HG03064 (cell line): Measurements from ENCODE around the gene OR4B1.
"Not testable (repeated sequence)": the region's sequence is repeated elsewhere in the genome, so short reads cannot be mapped to it uniquely, and the experiment has no call there.

Source experiments
- ATAC-seq: cut with Tn5 transposase; IDR thresholded peaks from one replicate; pipeline ENCODE4 v1.9.1; 2021; ENCODE audit warnings: low read depth; ENCODE audit not compliant: unreplicated experiment

OR4B1 gene

GRCh38 chr11:48216510-48216909 is at the start of gene OR4B1:
Gene OR4B1 (plus strand): TSS chr11:48216810. CDS start chr11:48216810, 0 bp downstream.
- no peak for ATAC-seq

GRCh38 chr11:48167380-48167779 is 49.2 kb upstream of the OR4B1 start:
- no peak for ATAC-seq

- no peak for ATAC-seq
Observed at GRCh38 chr11:48168815-48169214, 47.8 kb upstream of the OR4B1 start.

- ATAC-seq, result no peak
Observed at GRCh38 chr11:48169259-48169658, 47.4 kb upstream of the OR4B1 start.

GRCh38 chr11:48169717-48170116 is 46.9 kb upstream of the OR4B1 start:
- no peak for ATAC-seq

- ATAC-seq, result no peak
Observed at GRCh38 chr11:48170241-48171233, 46.1 kb upstream of the OR4B1 start.

- no peak for ATAC-seq
Observed at GRCh38 chr11:48172818-48173609, 43.6 kb upstream of the OR4B1 start.

- ATAC-seq, result no peak
Observed at GRCh38 chr11:48177661-48178060, 38.9 kb upstream of the OR4B1 start.

GRCh38 chr11:48180627-48181026 is 36.0 kb upstream of the OR4B1 start:
- ATAC-seq, result no peak

- no peak for ATAC-seq
Observed at GRCh38 chr11:48182860-48183526, 33.6 kb upstream of the OR4B1 start.

GRCh38 chr11:48184452-48184851 is 32.2 kb upstream of the OR4B1 start:
- ATAC-seq, result no peak

- not testable (repeated sequence) for ATAC-seq
Observed at GRCh38 chr11:48190906-48191654, 25.5 kb upstream of the OR4B1 start.

- no peak for ATAC-seq
Observed at GRCh38 chr11:48193876-48194275, 22.7 kb upstream of the OR4B1 start.

- no peak for ATAC-seq
Observed at GRCh38 chr11:48207881-48208280, 8.7 kb upstream of the OR4B1 start.

GRCh38 chr11:48210052-48210451 is 6.6 kb upstream of the OR4B1 start:
- ATAC-seq, result no peak

- no peak for ATAC-seq
Observed at GRCh38 chr11:48228761-48229160, 12.2 kb downstream of the OR4B1 start.

GRCh38 chr11:48230057-48230456 is 13.4 kb downstream of the OR4B1 start:
- ATAC-seq, result not testable (repeated sequence)

- ATAC-seq, result no peak
Observed at GRCh38 chr11:48237727-48238126, 21.1 kb downstream of the OR4B1 start.

GRCh38 chr11:48242501-48242900 is 25.9 kb downstream of the OR4B1 start:
- ATAC-seq, result no peak

- ATAC-seq, result no peak
Observed at GRCh38 chr11:48244804-48245203, 28.2 kb downstream of the OR4B1 start, which contains the start of gene OR4X2. Gene OR4X2 (plus strand): TSS chr11:48245104. CDS start chr11:48245104, 0 bp downstream.
